A673 (cell line): Measurements from ENCODE around the gene KRT81. TPM values are rescaled to one million over a fixed set of nuclear protein-coding genes. Genes with fewer than 3 reads are reported as not detected.
"Not testable (repeated sequence)": the region's sequence is repeated elsewhere in the genome, so short reads cannot be mapped to it uniquely, and the experiment has no call there.

Source experiments
- BruUV-seq: library from RNA; stranded (reverse); fragments of 400-500 nt; replicated peaks from 2 replicates; lab custom pipeline; 2021; lab: Mats Ljungman, UMichigan
- CTCF ChIA-PET: fragments of 300-600 bp; sonication (Branson Sonifier 250); formaldehyde crosslinking; loops from one replicate; lab custom pipeline; 2022; ENCODE audit warnings: antibody characterized with exemption; lab: Charles Lee
- POLR2A ChIA-PET: fragments of 300-600 bp; sonication (Branson Sonifier 250); formaldehyde crosslinking; loops from one replicate; lab custom pipeline; 2022; ENCODE audit warnings: antibody characterized with exemption; ENCODE audit not compliant: low non-redundant PET; lab: Charles Lee
- DNase-seq: peaks from one replicate; pipeline ENCODE4 v3.0.0-alpha.2; 2015; ENCODE audit warnings: low spot score
- H3K27ac ChIP-seq: fragments of 200-600 bp; sonication (generic); 2 replicates; pipeline ENCODE4 v1.5.1; 2016; ENCODE audit warnings: mixed run types, low read depth, mild to moderate bottlenecking, mixed read lengths, antibody characterized with exemption, low read length; ENCODE audit not compliant: poor library complexity, severe bottlenecking
- H3K27me3 ChIP-seq: fragments of 200-600 bp; sonication (generic); replicated peaks from 2 replicates; pipeline ENCODE4 v1.6.1; 2017; ENCODE audit warnings: mixed run types, low read depth, mild to moderate bottlenecking, mixed read lengths, antibody characterized with exemption, low read length; ENCODE audit not compliant: insufficient read depth, poor library complexity
- H3K36me3 ChIP-seq: fragments of 200-600 bp; sonication (generic); 2 replicates; pipeline ENCODE4 v1.6.1; 2016; ENCODE audit warnings: mixed run types, mild to moderate bottlenecking, mixed read lengths, antibody characterized with exemption, low read length; ENCODE audit not compliant: insufficient read depth, poor library complexity, severe bottlenecking
- H3K4me1 ChIP-seq: fragments of 200-600 bp; sonication (generic); 2 replicates; pipeline ENCODE4 v1.6.1; 2017; ENCODE audit warnings: mixed run types, mild to moderate bottlenecking, mixed read lengths, antibody characterized with exemption, low read length; ENCODE audit not compliant: insufficient read depth, poor library complexity, severe bottlenecking
- H3K4me3 ChIP-seq: fragments of 200-600 bp; sonication (generic); 2 replicates; pipeline ENCODE4 v1.5.1; 2016; ENCODE audit warnings: low read depth, mixed run types, mild to moderate bottlenecking, mixed read lengths, low read length; ENCODE audit not compliant: poor library complexity, severe bottlenecking
- H3K9me3 ChIP-seq: fragments of 200-600 bp; sonication (generic); 2 replicates; pipeline ENCODE4 v1.6.1; 2016; ENCODE audit warnings: mixed run types, low read depth, mild to moderate bottlenecking, mixed read lengths, antibody characterized with exemption, low read length; ENCODE audit not compliant: poor library complexity, severe bottlenecking
- CTCF ChIP-seq: fragments of 300-800, 200-600 bp; sonication (generic); conservative IDR thresholded peaks from 2 replicates; pipeline ENCODE4 v1.5.1; 2017; ENCODE audit warnings: low read depth, mild to moderate bottlenecking, antibody characterized with exemption, low read length, moderate library complexity, mixed read lengths
- EZH2 ChIP-seq: fragments of 200-600 bp; sonication (generic); IDR thresholded peaks from 2 replicates; pipeline ENCODE4 v1.6.1; 2017; ENCODE audit warnings: borderline replicate concordance, low read depth, mild to moderate bottlenecking, mixed read lengths, antibody characterized with exemption, low read length; ENCODE audit not compliant: poor library complexity, severe bottlenecking
- intact Hi-C: fragments of 100-400 bp; cut with micrococcal nuclease; formaldehyde crosslinking; loops from one replicate; pipeline ENCODE4 v1.10.0; 2022; ENCODE audit not compliant: unreplicated experiment
- total RNA-seq: library from RNA; stranded (reverse); gene quantifications from 2 replicates; pipeline ENCODE4 v1.2.3, GENCODE V29; 2021

Gene KRT81
- total RNA-seq, 1 experiment from 2014 or later = 0.30 TPM

DNA sequence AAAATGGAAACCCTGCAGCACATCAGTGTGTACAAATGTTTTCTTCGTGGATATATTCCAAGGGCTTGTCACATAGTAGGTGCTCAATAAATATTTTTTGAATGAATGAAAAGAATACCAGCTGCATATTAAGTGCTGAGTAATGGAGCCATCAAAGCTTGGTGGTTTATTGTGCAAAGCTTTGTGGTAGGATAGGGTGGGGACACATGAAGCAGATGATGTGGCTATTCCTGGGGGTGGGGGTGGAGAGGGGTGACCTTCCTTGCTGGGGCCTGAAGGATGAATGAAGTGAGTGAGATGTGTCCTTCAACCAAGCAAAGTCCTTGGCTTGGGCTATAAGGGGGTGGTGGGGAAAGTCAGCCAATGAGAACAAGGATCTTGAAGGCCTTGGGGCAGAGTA is 4.3 kb upstream of the KRT81 start:
- no TSS peak for BruUV-seq
- TF ChIP-seq EZH2 (no peak), CTCF (no peak)
- POLR2A ChIA-PET = no interaction called here
- Histone ChIP-seq H3K36me3 (no peaks in the 10 kb centered on the region), H3K27ac (no peak overlapping the region), H3K4me3 (no peak overlapping the region), H3K27me3 (peaks cover 11% of the 10 kb centered on the region), H3K9me3 (no peaks in the 10 kb centered on the region), H3K4me1 (no peaks in the 10 kb centered on the region)
- CTCF ChIA-PET = interaction anchor here (0.6 kb wide), 1 partner anchor 16 kb away, joined by 3 read pairs; no protein-coding TSS in a partner anchor
- DNase-seq = no peak
- intact Hi-C loops = no loop called here

GRCh38 chr12:52294803-52295202 is 3.5 kb upstream of the KRT81 start:
- intact Hi-C loops = no loop called here
- CTCF ChIA-PET = interaction anchor here (0.6 kb wide), 1 partner anchor 16 kb away, joined by 3 read pairs; no protein-coding TSS in a partner anchor
- H3K27ac ChIP-seq = no peak overlapping the region
- no peaks in the 10 kb centered on the region for H3K9me3 ChIP-seq
- POLR2A ChIA-PET = no interaction called here
- BruUV-seq = no TSS peak
- H3K27me3 ChIP-seq = peaks cover 11% of the 10 kb centered on the region
- no peak for DNase-seq
- no peaks in the 10 kb centered on the region for H3K36me3 ChIP-seq
- no peak overlapping the region for H3K4me3 ChIP-seq
- no peak for TF ChIP-seq CTCF
- TF ChIP-seq EZH2 = no peak
- no peaks in the 10 kb centered on the region for H3K4me1 ChIP-seq

DNA sequence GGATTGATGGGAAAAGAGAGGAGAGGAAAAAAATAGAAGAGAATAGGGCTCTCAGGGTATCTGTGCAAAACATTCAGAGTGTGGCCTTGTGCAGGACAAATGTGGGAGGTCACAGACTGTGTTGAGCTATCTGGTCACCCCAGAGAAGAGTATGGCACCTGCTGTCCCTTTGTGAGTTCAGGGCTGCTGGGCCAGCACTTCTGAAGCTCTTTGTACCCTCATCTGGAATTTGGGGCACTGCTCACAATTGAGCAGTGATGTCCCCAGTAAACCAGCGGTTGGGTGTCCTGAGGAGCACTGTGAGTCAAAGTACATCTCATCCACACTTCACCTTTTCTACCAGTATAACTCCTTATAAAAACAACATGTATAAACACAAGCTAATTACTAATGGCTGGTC is 2.6 kb upstream of the KRT81 start:
- CTCF ChIA-PET = interaction anchor here (0.9 kb wide), 1 partner anchor 15 kb away, joined by 5 read pairs; no protein-coding TSS in a partner anchor
- intact Hi-C loops = no loop called here
- POLR2A ChIA-PET = no interaction called here
- peaks cover 11% of the 10 kb centered on the region for H3K27me3 ChIP-seq
- H3K4me3 ChIP-seq = no peak overlapping the region
- BruUV-seq = no TSS peak
- DNase-seq = no peak
- TF ChIP-seq EZH2 (no peak), CTCF (no peak)
- no peak overlapping the region for H3K27ac ChIP-seq
- H3K4me1 ChIP-seq = no peaks in the 10 kb centered on the region
- H3K9me3 ChIP-seq = no peaks in the 10 kb centered on the region
- no peaks in the 10 kb centered on the region for H3K36me3 ChIP-seq

DNA sequence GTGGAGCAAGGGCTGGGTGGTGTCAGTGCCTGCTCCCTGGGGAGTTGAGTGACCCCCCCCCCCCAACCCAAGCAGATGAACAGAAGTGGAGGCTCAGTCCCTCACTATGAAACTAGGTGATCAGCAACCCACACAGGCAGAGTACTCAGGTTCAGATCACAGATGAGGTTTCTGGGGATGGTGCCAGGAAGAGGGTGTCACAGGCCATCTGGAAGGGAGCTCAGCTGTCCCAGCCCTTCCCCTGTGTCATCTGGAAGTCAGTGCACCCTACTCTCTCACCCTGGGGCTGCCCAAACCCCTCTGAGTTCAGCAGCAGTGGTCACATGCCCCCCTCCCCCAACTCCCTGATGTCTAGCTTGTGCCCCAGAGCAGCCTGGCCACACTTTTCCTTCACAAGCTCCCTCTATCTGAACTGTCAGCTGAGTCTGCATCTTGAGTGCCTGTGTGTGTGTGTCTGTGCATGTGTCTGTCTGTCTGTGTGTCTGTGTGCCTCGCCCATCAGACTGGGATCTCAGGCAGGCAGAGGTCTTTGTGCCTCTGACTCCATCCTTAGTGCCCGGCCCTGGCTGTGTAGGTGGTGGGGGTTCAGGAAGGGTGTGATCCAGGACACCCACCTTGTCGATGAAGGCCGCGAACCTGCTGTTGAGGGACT is 725 bp downstream of the KRT81 start:
- intact Hi-C loops, CTCF ChIA-PET, DNase-seq, BruUV-seq, H3K27ac ChIP-seq, H3K4me1 ChIP-seq, H3K9me3 ChIP-seq, POLR2A ChIA-PET, H3K4me3 ChIP-seq, H3K36me3 ChIP-seq, H3K27me3 ChIP-seq: not testable (repeated sequence)

- H3K27me3 ChIP-seq, H3K27ac ChIP-seq, H3K9me3 ChIP-seq, CTCF ChIA-PET, POLR2A ChIA-PET, BruUV-seq, H3K4me1 ChIP-seq, intact Hi-C loops, H3K4me3 ChIP-seq, DNase-seq, H3K36me3 ChIP-seq: not testable (repeated sequence)
Observed at GRCh38 chr12:52287816-52288805, 3.2 kb downstream of the KRT81 start.
